Measurements from ENCODE around the gene CACNA1G. TPM values are rescaled to one million over a fixed set of nuclear protein-coding genes. Genes with fewer than 3 reads are reported as not detected.

Gene CACNA1G
- total RNA-seq, 3 donors from 2014 or later, result 0.07 to 0.32 (median 0.12) TPM

DNA sequence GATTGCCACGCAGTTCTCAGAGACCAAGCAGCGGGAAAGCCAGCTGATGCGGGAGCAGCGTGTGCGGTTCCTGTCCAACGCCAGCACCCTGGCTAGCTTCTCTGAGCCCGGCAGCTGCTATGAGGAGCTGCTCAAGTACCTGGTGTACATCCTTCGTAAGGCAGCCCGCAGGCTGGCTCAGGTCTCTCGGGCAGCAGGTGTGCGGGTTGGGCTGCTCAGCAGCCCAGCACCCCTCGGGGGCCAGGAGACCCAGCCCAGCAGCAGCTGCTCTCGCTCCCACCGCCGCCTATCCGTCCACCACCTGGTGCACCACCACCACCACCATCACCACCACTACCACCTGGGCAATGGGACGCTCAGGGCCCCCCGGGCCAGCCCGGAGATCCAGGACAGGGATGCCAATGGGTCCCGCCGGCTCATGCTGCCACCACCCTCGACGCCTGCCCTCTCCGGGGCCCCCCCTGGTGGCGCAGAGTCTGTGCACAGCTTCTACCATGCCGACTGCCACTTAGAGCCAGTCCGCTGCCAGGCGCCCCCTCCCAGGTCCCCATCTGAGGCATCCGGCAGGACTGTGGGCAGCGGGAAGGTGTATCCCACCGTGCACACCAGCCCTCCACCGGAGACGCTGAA is 15.2 kb downstream of the CACNA1G start:
- Histone ChIP-seq H3K4me3 (no peak overlapping the region), H3K4me1 (ENCODE audit: low read depth) (no peaks in the 10 kb centered on the region), H3K36me3 (ENCODE audit: low read depth) (no peaks in the 10 kb centered on the region), H3K9me3 (no peaks in the 10 kb centered on the region)
- TF ChIP-seq, protein P1, sequence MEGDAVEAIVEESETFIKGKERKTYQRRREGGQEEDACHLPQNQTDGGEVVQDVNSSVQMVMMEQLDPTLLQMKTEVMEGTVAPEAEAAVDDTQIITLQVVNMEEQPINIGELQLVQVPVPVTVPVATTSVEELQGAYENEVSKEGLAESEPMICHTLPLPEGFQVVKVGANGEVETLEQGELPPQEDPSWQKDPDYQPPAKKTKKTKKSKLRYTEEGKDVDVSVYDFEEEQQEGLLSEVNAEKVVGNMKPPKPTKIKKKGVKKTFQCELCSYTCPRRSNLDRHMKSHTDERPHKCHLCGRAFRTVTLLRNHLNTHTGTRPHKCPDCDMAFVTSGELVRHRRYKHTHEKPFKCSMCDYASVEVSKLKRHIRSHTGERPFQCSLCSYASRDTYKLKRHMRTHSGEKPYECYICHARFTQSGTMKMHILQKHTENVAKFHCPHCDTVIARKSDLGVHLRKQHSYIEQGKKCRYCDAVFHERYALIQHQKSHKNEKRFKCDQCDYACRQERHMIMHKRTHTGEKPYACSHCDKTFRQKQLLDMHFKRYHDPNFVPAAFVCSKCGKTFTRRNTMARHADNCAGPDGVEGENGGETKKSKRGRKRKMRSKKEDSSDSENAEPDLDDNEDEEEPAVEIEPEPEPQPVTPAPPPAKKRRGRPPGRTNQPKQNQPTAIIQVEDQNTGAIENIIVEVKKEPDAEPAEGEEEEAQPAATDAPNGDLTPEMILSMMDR (IDR thresholded peaks at IDR 0.05), result no peak
- intact Hi-C loops (cut with DNase I, micrococcal nuclease), result no loop called here
- DNase-seq, result no peak
- ATAC-seq, result no peak

DNA sequence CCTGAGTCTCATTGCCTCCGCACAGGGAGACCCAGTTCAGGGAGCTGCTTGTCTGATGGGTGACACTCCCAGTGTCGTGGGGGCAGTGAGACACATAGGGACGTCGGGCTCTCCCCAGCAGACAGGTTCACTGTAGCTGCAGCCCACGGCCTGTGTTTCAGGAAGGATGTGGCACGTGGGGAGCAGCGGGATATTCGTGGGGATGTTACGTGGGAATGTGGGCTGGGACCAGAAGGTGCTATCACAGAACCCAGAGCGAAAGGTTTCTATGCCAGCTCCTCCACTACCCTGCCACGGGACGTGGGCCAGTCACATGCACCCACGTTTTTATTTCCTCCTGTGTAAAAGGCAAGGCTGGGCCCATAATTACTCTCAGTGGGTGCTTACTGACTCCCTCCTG is 16.3 kb downstream of the CACNA1G start:
- intact Hi-C loops (cut with DNase I, micrococcal nuclease), result no loop called here
- DNase-seq (no peak), ATAC-seq (no peak)
- Histone ChIP-seq H3K9me3 (no peaks in the 10 kb centered on the region), H3K4me1 (ENCODE audit: low read depth) (no peaks in the 10 kb centered on the region), H3K4me3 (no peak overlapping the region), H3K36me3 (ENCODE audit: low read depth) (no peaks in the 10 kb centered on the region)
- TF ChIP-seq, protein P1 (IDR thresholded peaks at IDR 0.05), result no peak

DNA sequence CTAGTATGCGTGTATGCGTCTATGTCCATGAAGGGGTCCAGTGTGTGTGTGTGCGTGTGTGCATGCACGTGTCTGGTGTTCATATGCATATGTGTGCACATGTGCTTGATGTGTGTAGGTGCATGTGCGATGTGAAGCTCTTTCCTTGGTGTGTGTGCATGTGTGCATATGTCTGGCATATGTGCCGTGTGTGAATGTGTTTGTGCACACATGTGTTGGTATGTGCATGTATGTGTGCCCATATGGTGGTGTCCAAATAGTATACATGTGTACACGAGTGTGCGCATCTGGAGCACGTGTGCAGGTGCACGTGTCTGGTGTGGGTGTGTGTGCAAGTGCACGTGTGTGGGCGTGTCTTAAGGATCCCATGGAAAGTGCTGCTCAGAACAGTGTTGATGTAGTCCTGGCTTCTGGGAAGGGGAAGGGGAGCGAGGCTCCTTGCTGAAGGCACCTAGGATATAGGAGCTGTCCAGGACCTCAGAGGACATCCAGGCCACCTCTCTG is 17.0 kb downstream of the CACNA1G start:
- Histone ChIP-seq H3K36me3 (ENCODE audit: low read depth) (no peaks in the 10 kb centered on the region), H3K9me3 (no peaks in the 10 kb centered on the region), H3K4me3 (no peak overlapping the region), H3K4me1 (ENCODE audit: low read depth) (no peaks in the 10 kb centered on the region)
- DNase-seq, result no peak
- intact Hi-C loops (cut with DNase I, micrococcal nuclease), result no loop called here
- ATAC-seq, result no peak
- TF ChIP-seq, protein P1 (IDR thresholded peaks at IDR 0.05), result no peak

DNA sequence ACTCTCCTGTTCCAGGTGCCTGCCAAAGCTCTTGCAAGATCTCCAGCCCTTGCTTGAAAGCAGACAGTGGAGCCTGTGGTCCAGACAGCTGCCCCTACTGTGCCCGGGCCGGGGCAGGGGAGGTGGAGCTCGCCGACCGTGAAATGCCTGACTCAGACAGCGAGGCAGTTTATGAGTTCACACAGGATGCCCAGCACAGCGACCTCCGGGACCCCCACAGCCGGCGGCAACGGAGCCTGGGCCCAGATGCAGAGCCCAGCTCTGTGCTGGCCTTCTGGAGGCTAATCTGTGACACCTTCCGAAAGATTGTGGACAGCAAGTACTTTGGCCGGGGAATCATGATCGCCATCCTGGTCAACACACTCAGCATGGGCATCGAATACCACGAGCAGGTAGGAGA is 17.7 kb downstream of the CACNA1G start:
- Histone ChIP-seq H3K36me3 (ENCODE audit: low read depth) (no peaks in the 10 kb centered on the region), H3K9me3 (no peaks in the 10 kb centered on the region), H3K4me3 (no peak overlapping the region), H3K4me1 (ENCODE audit: low read depth) (no peaks in the 10 kb centered on the region)
- DNase-seq (no peak), ATAC-seq (no peak)
- TF ChIP-seq, protein P1 (IDR thresholded peaks at IDR 0.05), result no peak
- intact Hi-C loops (cut with DNase I, micrococcal nuclease), result no loop called here

DNA sequence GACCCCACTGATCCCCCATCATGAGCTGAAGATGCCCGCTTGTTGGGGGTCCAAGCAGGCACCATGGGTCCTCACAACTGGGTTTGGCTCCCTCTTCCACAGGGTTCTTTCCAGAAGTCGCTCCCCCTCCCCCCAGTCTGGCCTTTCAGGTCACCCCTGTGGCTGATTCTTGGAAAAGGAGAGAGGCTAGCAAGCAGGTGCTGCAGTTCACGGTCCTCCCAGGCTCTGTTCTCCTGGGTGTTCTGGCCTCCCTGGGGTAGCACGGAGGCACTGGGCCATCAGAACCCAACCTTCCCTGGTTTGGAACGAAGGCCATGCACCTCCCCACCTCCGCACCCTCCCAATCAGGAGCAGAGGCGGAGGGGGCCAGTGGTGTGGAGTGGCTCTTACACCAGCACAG is 18.9 kb downstream of the CACNA1G start:
- DNase-seq (no peak), ATAC-seq (no peak)
- Histone ChIP-seq H3K4me1 (ENCODE audit: low read depth) (no peaks in the 10 kb centered on the region), H3K4me3 (no peak overlapping the region), H3K36me3 (ENCODE audit: low read depth) (no peaks in the 10 kb centered on the region), H3K9me3 (no peaks in the 10 kb centered on the region)
- intact Hi-C loops (cut with DNase I, micrococcal nuclease), result no loop called here
- TF ChIP-seq, protein P1 (IDR thresholded peaks at IDR 0.05), result no peak
